IMR-90 (cell line): Measurements from ENCODE around the gene ARHGAP24.

ENCODE experiments used
- CTCF ChIP-seq: conservative IDR thresholded peaks from 2 replicates; pipeline ENCODE4 v1.5.1; 2012; ENCODE audit warnings: mild to moderate bottlenecking, low read depth, low read length, improper control_type of control experiment
- RAD21 ChIP-seq: IDR thresholded peaks from 2 replicates; pipeline ENCODE4 v1.6.1; 2012; ENCODE audit warnings: low read length, improper control_type of control experiment

GRCh38 chr4:85430697-85431096 lies 44.3 kb upstream of the ARHGAP24 start:
- no peak for TF ChIP-seq CTCF
- no peak for TF ChIP-seq RAD21
